GM10266 (cell line): ENCODE results near the gene CLEC4A.

Experiments
- DNase-seq: peaks from one replicate; pipeline ENCODE4 v3.0.0; 2012; ENCODE audit errors: extremely low spot score
- TF ChIP-seq, protein P1 (sequence below): IDR thresholded peaks from 2 replicates; pipeline ENCODE4 v1.5.1; 2012; ENCODE audit warnings: mild to moderate bottlenecking, low read depth; ENCODE audit not compliant: control insufficient read depth, insufficient read depth; ENCODE audit errors: missing control alignments

The CLEC4A gene

GRCh38 chr12:8123124-8123912, at the start of gene CLEC4A:
CLEC4A (plus strand) TSS chr12:8123617; CDS start chr12:8123879, 262 bp downstream.
- DNase-seq = no peak
- TF ChIP-seq, protein P1, sequence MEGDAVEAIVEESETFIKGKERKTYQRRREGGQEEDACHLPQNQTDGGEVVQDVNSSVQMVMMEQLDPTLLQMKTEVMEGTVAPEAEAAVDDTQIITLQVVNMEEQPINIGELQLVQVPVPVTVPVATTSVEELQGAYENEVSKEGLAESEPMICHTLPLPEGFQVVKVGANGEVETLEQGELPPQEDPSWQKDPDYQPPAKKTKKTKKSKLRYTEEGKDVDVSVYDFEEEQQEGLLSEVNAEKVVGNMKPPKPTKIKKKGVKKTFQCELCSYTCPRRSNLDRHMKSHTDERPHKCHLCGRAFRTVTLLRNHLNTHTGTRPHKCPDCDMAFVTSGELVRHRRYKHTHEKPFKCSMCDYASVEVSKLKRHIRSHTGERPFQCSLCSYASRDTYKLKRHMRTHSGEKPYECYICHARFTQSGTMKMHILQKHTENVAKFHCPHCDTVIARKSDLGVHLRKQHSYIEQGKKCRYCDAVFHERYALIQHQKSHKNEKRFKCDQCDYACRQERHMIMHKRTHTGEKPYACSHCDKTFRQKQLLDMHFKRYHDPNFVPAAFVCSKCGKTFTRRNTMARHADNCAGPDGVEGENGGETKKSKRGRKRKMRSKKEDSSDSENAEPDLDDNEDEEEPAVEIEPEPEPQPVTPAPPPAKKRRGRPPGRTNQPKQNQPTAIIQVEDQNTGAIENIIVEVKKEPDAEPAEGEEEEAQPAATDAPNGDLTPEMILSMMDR = no peak

DNA sequence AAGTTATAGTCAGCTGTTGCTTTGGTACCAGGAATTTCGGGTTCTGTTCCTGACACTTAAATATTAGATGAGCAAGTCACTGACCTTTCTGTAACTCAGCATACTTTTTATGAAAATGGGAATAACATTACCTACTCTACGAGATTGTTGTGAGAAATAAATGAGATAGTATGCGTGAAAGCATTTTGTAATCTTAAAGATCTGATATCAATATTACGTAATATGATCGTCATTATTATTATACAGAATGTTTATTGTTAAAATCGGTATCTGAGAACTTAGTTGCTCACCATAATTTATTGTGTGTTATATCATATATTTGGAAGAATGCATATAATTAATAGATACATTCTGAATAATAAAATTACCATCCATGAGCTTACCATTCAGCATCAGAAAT, 47.5 kb upstream of the CLEC4A start:
- DNase-seq = no peak
- TF ChIP-seq, protein P1 = no peak

- TF ChIP-seq, protein P1 = no peak
- no peak for DNase-seq
These were observed 47.1 kb upstream of the CLEC4A start for GRCh38 chr12:8076366-8076765.

DNA sequence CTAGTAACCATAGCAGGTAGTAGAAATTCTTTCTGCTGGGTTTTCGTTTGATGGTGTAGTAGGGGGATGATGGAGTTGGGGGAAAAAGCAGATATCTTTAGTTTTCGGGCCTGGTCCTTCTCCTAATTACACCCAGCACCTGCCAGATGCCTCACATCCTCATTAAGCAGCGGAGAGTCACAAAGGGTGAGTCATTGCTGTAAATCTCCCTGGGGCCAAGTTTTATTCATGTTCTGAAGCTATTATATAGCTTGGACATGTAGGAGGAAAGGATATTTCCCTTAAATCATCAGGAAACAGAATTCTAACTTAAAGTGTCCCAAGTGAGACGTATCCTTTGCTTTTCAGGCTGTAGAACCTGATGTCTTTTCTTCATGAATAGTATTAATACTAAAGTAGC, 46.2 kb upstream of the CLEC4A start:
- TF ChIP-seq, protein P1 = no peak
- DNase-seq = no peak

- DNase-seq = peak; percentile 32
- TF ChIP-seq, protein P1 = peak; percentile 29
These were observed 45.0 kb upstream of the CLEC4A start for GRCh38 chr12:8078398-8078797.

- DNase-seq = no peak
- TF ChIP-seq, protein P1 = no peak
These were observed 44.5 kb upstream of the CLEC4A start for GRCh38 chr12:8078916-8079315.

- TF ChIP-seq, protein P1 = no peak
- no peak for DNase-seq
These were observed 43.3 kb upstream of the CLEC4A start for GRCh38 chr12:8080120-8080519.
